Stimulated activated CD8-positive, alpha-beta memory T cell treated with anti-CD3 and anti-CD28 coated beads, Interleukin-15, amount 100 ng/mL, for 1 hour (primary cell): ENCODE data around the gene OSBP2.

Source experiments
- DNase-seq: peaks from one replicate; pipeline ENCODE4 v3.0.0-alpha.2; 2020; ENCODE audit warnings: low read depth

Gene OSBP2

DNA sequence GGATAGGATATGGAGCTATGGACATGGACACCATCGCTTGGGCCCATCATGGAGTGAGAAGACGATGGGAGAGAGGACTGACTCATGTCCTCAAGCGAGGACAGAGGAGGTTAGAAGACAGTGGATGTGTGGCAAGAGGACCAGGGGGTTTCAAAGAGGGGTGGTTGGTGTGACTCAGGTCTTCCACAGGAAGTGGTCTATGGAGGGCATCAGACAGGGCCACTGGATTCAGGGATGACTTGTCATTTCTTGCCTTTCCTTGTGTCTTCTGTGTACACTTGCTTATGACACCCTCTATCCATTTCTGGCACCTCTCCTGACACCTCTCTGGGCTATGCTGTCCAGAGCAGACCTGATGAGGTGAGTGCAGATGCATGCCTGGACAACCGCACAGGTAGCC lies 115.4 kb downstream of the OSBP2 start:
- DNase-seq, result no peak

- DNase-seq, result no peak
These were observed 119.3 kb downstream of the OSBP2 start for GRCh38 chr22:30813936-30814335.

- DNase-seq, result no peak
These were observed 121.7 kb downstream of the OSBP2 start for GRCh38 chr22:30816413-30816812.

DNA sequence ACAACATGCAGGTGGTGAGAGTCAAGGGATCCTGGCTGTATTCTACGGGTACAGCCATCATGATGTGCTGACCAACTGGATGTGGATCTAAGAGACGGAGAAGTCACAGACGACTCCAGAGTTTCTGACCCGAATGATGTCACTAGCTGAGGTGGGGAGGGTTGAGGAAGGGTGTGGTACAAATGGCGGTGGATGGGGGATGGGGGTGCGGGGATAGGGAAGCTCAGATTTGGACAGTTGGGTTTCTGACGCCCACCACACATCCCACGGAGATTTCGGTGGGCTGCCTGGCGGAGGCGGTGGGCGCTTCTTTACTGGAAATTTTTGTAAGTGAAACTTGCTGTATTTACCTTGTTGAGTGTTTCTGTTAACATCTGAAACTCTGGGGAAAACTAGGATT lies 126.7 kb downstream of the OSBP2 start:
- no peak for DNase-seq

- no peak for DNase-seq
These were observed 127.2 kb downstream of the OSBP2 start for GRCh38 chr22:30821863-30822215.

DNA sequence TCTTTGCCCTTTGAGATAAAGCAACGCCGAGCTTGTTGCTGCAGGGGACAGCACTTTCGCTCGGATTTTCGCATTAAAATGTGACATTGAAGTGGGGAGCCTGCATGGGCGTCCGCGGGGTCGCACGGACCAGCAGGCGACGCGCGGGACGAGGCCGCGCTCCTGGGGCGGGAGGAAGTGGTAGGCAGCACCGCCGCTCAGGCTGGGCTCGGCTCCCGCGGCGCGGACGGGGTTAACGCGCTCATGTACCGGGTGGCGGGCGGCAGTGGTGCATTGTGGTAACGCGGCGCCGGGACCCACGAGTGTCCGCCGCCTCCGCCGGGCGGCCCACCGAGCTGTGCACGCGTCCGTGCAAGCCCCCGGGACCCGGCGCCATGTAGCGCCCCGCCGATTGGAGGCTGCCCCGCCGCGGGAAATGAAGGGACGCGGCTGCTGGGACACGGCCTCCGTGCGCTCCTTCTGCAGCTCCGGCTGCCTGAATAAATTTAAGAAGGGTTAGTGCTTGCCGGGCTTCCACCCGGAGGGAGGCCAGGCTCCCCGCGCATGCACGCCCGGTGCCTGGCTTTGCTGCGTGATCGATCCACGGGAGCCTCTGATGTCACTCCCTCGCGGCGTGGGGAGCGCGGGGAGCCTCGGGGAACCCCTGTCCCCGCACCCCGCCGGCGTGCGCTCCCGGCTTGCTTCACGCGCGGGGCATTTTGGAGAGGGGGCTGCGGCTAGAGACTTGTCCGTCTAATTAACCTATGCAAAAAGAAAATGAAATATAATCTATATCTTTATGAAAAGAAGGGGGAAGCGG lies 127.7 kb downstream of the OSBP2 start:
- no peak for DNase-seq

DNA sequence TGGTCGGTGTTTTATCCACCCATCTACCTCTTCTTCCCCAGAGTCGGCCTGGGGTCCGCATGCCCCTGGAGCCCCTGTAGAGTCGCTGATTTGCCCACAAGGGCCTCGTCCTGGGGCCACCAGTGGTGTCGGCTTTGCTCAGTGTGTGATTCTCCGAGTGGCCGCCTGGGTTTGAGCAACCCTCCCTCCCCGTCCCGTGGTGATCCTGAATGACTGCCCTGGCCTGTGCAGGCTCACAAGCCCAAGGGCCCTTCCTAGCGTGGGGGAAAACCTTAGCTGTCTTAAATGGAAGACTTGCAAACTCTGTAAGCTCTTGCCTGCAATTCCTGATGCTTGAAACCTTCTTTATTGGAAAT lies 128.3 kb downstream of the OSBP2 start:
- no peak for DNase-seq

DNA sequence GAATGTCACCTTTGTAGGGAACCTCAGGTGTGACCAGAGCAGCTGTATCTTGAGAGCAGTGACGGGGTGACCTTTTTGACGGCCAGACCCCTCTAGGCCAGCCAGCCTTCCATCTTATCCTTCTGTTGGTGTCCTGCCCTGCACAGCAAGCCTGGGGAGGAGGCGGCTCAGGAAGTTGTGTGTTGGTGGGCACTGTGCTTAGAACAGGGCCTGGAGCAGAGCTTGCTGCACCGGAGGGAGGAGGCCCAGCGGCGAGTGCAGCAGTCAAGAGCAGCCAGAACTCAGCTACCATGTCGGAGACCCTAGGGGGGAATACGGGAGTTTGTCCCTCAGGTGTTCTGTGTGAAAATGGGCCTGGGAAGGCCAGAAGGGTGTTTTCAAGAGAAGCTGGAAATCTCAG lies 129.4 kb downstream of the OSBP2 start:
- no peak for DNase-seq

GRCh38 chr22:30824711-30825110 lies 130.0 kb downstream of the OSBP2 start:
- no peak for DNase-seq

GRCh38 chr22:30825711-30826505 lies 131.2 kb downstream of the OSBP2 start:
- no peak for DNase-seq

- no peak for DNase-seq
These were observed 132.1 kb downstream of the OSBP2 start for GRCh38 chr22:30826670-30827355.

DNA sequence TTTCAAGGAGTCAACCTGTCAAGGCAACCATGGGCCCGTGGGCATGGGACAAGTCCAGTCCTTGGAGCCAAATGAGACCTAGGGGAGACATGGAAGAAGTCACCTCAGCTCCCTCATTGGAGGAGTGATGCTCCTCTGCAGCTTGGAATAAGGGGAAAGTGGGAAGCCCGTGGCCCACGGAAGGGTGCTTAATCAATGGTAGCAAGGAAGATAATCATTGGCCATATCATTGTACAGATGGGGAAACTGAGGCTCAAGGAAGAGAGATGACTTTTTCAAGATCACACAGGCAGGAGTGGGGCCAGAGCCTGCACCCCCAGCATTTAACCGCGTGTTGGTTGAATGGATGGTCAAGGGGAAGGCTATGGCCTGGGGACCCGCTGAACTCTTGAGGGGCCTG lies 133.0 kb downstream of the OSBP2 start:
- DNase-seq, result no peak

DNA sequence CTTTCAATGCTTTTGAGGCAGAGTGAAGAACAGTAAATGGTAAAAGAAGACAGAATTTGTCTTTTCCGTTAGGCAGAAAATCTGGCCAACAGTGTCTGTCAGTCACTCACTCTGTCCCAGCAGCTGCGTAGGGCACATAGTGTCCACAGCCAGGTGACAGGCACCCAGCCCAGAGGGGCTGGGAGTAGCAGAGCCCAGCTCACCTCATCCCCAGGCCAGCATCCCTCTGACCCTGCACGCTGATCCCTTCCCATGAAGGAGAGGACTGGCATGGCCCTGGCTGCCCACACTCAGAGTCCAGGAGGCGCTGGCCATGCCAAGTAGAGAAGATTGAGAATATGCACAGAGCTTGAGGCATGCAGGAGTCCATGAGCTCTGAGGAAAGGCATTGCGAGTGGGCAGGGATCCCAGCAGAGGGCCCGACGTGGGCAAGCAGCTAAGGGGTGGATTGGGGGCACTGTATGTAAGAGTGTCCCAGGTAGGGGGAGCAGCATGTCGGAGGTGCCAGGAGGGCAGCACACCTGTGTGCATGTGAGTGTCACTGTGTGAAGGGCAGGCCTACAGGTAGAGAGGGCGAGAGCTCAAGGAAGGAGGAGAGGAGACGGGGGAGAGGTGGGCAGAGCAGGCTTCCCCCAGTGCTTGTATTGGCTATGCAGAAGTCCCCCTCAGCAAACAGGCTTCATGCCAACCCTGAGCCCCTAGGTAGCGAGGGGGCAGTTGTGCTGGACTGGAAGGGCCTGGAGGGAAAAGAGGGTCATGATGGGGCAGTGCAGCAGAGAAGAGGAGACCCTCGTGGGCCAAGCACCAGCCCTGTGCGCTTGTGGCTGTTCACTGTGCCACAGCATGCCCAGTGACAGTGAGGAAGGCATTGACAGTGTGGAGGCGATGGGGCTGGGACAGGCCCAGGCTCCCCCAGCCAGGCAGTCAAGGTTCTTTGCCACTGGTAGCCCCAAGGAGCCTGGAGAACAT lies 133.8 kb downstream of the OSBP2 start:
- no peak for DNase-seq

DNA sequence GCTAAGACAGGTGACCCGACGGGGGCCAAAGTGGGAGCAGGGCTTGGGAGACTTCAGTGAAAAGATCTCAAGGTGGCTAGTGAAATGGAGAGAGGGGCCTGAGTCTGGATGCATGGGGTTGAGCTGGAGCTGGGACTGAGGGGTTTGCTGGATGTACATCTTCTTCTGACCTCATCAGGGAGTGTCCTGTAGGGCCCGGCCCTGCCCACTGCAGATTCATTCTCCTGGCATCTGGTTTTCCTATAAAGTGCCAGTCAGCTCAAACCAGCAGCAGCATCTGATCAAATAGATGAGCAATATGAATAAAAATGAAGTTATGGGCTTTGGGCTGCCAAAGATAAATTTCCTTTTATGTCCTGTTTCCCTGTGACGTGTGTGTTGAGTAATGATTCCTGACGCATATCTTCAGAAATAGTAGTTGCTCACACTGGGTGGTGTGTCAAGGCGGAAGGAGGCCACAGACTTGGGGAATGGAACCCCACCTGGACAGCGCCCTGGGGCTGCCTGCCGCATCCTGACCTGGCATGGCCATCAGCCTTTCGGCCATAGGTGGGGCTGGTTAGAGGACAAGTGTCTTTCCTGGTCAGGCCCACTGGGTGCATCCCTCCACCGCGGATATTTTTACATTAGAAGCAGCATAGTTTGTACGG lies 135.4 kb downstream of the OSBP2 start:
- no peak for DNase-seq

- no peak for DNase-seq
These were observed 136.2 kb downstream of the OSBP2 start for GRCh38 chr22:30830907-30831306.

- no peak for DNase-seq
These were observed 137.8 kb downstream of the OSBP2 start for GRCh38 chr22:30832407-30832987.

DNA sequence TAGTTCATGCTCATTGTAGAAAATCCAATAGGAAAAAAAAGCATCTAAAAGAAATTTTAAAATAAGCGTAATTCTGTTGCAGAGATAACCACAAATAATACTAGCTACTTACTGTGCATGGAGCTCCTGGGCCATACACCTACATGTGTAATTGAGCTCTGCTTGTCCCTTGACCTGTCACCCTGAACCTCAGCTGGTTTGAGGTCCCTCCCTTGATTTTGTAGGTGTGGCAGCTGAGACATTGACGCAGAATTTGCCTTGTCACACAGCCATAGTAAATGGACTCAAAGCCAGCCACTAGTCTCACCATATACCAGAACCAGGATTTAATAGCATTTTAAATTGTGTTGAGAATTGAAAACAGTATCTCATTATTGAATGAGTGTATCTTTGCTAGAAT lies 138.6 kb downstream of the OSBP2 start:
- no peak for DNase-seq

- DNase-seq, result no peak
These were observed 142.9 kb downstream of the OSBP2 start for GRCh38 chr22:30837531-30837930.

DNA sequence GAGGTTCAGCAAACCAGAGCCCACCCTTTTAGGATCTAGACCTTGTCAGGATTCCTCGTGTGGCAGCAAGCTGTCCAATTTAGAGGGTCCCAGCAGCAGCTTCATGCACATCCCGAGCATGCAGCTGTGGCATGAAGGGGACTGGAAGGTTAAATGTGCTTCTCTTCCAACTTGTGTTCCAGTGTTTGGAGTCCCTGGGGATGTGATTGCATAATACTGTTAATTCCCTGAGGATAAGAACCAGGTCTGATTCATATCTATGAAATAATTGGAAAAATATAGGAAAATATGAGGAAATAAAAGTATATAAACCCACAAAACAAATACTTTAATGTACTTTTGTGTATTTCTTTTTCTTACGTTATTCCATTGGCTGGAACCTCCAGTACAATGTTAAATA lies 143.4 kb downstream of the OSBP2 start:
- no peak for DNase-seq

DNA sequence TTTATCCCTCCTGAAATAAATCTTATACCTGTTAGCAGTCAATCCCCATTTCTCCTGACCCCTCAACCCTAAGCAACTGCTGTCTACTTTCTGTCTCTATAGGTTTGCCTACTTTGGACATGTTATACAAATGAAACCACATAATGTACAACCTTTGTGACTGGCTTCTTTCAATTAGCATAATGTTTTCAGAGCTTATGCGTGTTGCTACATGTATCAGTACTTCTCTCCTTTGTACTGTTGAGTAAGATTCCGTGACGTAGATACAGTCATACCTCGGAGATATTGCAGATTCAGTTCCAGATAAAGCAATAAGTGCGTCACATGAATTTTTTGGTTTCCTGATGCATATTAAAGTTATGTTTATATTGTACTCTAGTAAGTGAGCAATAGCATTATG lies 146.6 kb downstream of the OSBP2 start:
- no peak for DNase-seq

DNA sequence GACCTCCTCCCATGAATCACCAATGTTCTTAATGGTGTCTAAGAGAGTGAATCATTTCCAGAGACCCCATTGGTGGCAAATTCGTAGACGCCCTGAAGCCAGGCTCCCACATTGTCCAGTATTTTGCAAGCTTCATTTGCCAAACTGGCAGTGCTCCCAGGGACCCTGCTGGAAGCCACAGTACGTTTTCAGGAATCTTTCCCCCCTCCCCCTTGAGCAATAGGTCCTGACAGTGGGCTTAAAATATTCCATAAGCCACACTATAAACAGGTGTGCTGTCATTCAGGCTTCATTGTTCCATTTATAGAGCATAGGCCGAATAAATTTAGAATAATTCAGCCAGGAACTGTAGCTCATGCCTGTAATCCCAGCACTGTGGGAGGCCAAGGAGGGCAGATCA lies 148.6 kb downstream of the OSBP2 start:
- no peak for DNase-seq
